AG10803 (cell line): ENCODE measurements around the gene POU6F2.

ENCODE experiments used
- DNase-seq: peaks from one replicate; pipeline ENCODE4 v3.0.0; 2010; ENCODE audit warnings: low read depth
- H3K4me3 ChIP-seq: 2 replicates; pipeline ENCODE4 v1.5.1; 2011; ENCODE audit warnings: mild to moderate bottlenecking, low read length, control low read depth
- CTCF ChIP-seq: conservative IDR thresholded peaks from 2 replicates; pipeline ENCODE4 v1.5.1; 2011; ENCODE audit warnings: mild to moderate bottlenecking, low read length, control low read depth, inconsistent platforms

The POU6F2 gene

GRCh38 chr7:39152701-39153100 lies 175.0 kb downstream of the POU6F2 start:
- H3K4me3 ChIP-seq, result no peak overlapping the region
- no peak for TF ChIP-seq CTCF
- no peak for DNase-seq

DNA sequence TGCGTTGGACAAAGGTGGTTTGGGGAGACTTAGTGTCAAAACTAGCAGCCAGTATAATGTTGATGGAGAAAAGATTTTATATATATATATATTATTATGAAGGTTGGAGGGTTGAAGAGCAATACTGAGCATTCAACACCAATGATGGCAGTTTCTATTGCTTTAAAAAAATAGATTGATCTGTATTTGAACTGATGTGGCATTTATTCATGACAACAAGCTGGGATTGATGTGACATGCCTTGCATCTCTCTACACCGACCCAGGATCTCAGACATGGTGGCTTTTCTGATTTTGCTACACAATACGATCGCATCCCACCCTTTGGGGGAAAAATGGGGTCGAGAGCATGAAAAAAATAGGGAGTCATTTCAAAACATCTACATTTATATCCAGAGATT lies 175.4 kb downstream of the POU6F2 start:
- no peak overlapping the region for H3K4me3 ChIP-seq
- DNase-seq, result no peak
- TF ChIP-seq CTCF, result no peak

- H3K4me3 ChIP-seq, result no peak overlapping the region
- no peak for TF ChIP-seq CTCF
- DNase-seq, result no peak
Measured at GRCh38 chr7:39153647-39154046, 175.9 kb downstream of the POU6F2 start.

- TF ChIP-seq CTCF, result no peak
- H3K4me3 ChIP-seq, result no peak overlapping the region
- DNase-seq, result no peak
Measured at GRCh38 chr7:39154815-39155214, 177.1 kb downstream of the POU6F2 start.

- no peak overlapping the region for H3K4me3 ChIP-seq
- no peak for TF ChIP-seq CTCF
- no peak for DNase-seq
Measured at GRCh38 chr7:39158367-39158766, 180.7 kb downstream of the POU6F2 start.

DNA sequence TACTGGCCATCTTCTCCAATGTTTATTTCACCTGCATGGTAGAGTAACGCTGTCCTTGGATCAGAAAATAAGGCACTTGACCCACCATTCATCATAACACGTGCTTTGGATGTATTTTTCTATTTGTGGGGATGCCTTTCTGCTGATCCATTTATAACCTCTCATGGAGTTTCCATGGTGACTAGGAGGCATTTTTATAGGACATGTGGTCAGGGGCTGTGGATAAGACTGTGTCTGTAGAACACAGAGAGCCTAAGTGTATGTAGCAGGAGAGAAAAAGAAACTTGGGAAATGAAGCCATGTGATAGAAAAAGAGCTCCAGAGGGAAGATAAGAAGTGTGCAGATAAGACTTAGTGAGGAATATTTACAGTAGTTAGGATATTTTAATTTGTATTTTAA lies 184.2 kb downstream of the POU6F2 start:
- H3K4me3 ChIP-seq, result no peak overlapping the region
- no peak for DNase-seq
- no peak for TF ChIP-seq CTCF

- no peak overlapping the region for H3K4me3 ChIP-seq
- DNase-seq, result no peak
- TF ChIP-seq CTCF, result no peak
Measured at GRCh38 chr7:39164887-39165286, 187.2 kb downstream of the POU6F2 start.
